ENCODE results near the gene MARK3.

MARK3 gene

DNA sequence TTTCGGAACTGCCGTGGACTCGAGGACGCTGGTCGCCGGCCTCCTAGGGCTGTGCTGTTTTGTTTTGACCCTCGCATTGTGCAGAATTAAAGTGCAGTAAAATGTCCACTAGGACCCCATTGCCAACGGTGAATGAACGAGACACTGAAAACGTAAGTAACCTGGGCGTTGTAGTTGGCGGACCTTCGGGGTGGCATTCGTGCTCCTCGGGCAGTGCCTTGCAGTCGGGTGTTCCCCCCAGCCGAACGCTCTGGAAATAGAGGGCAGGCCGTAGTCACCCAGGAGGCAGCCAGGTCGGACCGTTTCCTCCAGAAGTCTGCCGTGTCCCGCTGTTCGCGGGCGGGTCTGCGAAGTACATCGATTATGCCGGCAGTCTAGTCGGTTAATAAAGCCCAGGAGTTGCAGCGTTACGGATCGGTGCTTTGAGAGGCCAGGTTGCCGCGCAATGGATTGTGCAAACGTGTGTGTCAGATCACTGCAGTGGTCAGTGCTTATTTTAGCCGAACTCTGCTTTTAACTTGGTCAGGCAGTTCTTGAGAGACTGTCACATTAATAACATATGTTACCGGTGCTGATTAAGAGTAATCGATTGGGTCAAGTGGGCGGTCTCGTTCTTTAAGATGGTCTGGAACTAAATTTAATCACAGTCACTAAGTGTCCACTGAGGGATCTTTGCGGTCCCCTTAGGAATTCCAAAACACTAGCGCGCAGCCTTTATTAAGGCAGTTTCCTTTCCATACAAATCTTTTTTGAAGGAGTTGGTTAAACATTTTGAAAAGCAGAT lies 906 bp downstream of the MARK3 start:
- no peaks in the 10 kb centered on the region for H3K36me3 ChIP-seq (ENCODE audit: control insufficient read depth, insufficient read depth, low read length)
- peaks cover 10% of the 10 kb centered on the region for H3K4me1 ChIP-seq (ENCODE audit: control insufficient read depth, insufficient read depth, low read length)
- peak overlapping the region; percentile 82 for H3K9ac ChIP-seq (ENCODE audit: low read depth, low read length)
- H3K27ac ChIP-seq (ENCODE audit: low read depth, low read length), result peak overlapping the region; percentile 95
- H3K27me3 ChIP-seq (ENCODE audit: control insufficient read depth, insufficient read depth, low read length), result peaks cover 7% of the 10 kb centered on the region
- H3K9me3 ChIP-seq (ENCODE audit: control insufficient read depth, insufficient read depth, low read length), result no peaks in the 10 kb centered on the region
- H3K4me3 ChIP-seq (ENCODE audit: low read depth, low read length), result peak overlapping the region; percentile 97

DNA sequence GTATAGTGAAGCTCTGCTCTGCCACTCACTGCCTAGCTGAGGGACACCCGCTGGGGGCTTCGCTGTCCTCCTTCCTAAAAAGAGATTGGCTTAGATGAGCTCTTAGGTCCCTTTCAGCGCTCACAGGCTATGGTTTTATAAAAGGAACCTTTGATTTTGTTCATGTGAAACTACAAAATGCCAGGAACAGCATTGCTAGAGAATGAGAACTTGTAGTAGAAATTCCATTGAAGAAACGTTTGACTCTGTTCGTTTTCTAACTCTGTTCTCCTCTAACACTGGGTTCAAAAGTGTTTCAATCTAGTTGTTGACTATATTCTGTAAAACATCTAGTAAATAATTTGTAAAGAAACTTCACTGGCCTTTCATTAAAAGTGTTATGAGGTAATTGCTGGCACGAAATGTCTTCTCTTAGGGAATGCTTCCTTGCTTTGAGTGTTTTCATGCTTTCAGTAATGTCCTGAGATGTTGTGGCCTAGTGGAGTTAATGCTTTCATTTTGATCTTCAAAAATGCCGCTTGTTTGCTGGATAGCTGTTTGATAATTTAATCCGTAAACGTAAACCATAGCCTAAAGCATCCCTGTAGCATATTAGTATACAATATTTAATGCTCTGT lies 1.6 kb downstream of the MARK3 start:
- Histone ChIP-seq H3K4me1 (ENCODE audit: control insufficient read depth, insufficient read depth, low read length) (peaks cover 10% of the 10 kb centered on the region), H3K9me3 (ENCODE audit: control insufficient read depth, insufficient read depth, low read length) (no peaks in the 10 kb centered on the region), H3K4me3 (ENCODE audit: low read depth, low read length) (peak overlapping the region; percentile 97), H3K27me3 (ENCODE audit: control insufficient read depth, insufficient read depth, low read length) (peaks cover 7% of the 10 kb centered on the region), H3K36me3 (ENCODE audit: control insufficient read depth, insufficient read depth, low read length) (no peaks in the 10 kb centered on the region), H3K9ac (ENCODE audit: low read depth, low read length) (no peak overlapping the region), H3K27ac (ENCODE audit: low read depth, low read length) (no peak overlapping the region)

DNA sequence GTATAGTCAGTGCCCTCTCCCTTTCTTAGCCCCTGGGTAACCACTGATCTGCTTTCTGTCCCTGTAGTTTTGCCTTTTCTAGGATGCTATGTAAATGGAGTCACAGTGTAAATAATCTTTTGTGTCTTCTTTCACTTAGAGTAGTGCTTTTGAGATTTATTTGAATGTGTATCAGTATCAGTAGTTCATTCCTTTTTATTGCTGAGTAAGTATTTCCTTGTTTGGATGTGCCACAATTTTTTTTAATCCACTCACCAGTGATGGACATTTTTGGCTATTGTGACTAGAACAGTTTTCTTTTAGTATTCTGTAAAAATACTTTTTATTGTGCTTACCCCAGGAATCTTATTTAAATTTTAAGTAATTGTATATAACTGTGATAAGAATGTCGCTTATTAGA lies 3.4 kb downstream of the MARK3 start:
- Histone ChIP-seq H3K27ac (ENCODE audit: low read depth, low read length) (no peak overlapping the region), H3K4me1 (ENCODE audit: control insufficient read depth, insufficient read depth, low read length) (peaks cover 10% of the 10 kb centered on the region), H3K36me3 (ENCODE audit: control insufficient read depth, insufficient read depth, low read length) (no peaks in the 10 kb centered on the region), H3K9me3 (ENCODE audit: control insufficient read depth, insufficient read depth, low read length) (no peaks in the 10 kb centered on the region), H3K27me3 (ENCODE audit: control insufficient read depth, insufficient read depth, low read length) (peaks cover 7% of the 10 kb centered on the region), H3K4me3 (ENCODE audit: low read depth, low read length) (no peak overlapping the region), H3K9ac (ENCODE audit: low read depth, low read length) (no peak overlapping the region)

- H3K9ac ChIP-seq (ENCODE audit: low read depth, low read length), result no peak overlapping the region
- no peaks in the 10 kb centered on the region for H3K9me3 ChIP-seq (ENCODE audit: control insufficient read depth, insufficient read depth, low read length)
- no peaks in the 10 kb centered on the region for H3K27me3 ChIP-seq (ENCODE audit: control insufficient read depth, insufficient read depth, low read length)
- peaks cover 6% of the 10 kb centered on the region for H3K4me1 ChIP-seq (ENCODE audit: control insufficient read depth, insufficient read depth, low read length)
- H3K4me3 ChIP-seq (ENCODE audit: low read depth, low read length), result no peak overlapping the region
- no peaks in the 10 kb centered on the region for H3K36me3 ChIP-seq (ENCODE audit: control insufficient read depth, insufficient read depth, low read length)
- no peak overlapping the region for H3K27ac ChIP-seq (ENCODE audit: low read depth, low read length)
These were observed 5.4 kb downstream of the MARK3 start for GRCh38 chr14:103390605-103391004.

GRCh38 chr14:103391048-103391447 lies 5.8 kb downstream of the MARK3 start:
- Histone ChIP-seq H3K27ac (ENCODE audit: low read depth, low read length) (no peak overlapping the region), H3K4me3 (ENCODE audit: low read depth, low read length) (no peak overlapping the region), H3K9ac (ENCODE audit: low read depth, low read length) (no peak overlapping the region), H3K27me3 (ENCODE audit: control insufficient read depth, insufficient read depth, low read length) (no peaks in the 10 kb centered on the region), H3K36me3 (ENCODE audit: control insufficient read depth, insufficient read depth, low read length) (no peaks in the 10 kb centered on the region), H3K9me3 (ENCODE audit: control insufficient read depth, insufficient read depth, low read length) (no peaks in the 10 kb centered on the region), H3K4me1 (ENCODE audit: control insufficient read depth, insufficient read depth, low read length) (peaks cover 6% of the 10 kb centered on the region)

- H3K36me3 ChIP-seq (ENCODE audit: control insufficient read depth, insufficient read depth, low read length), result no peaks in the 10 kb centered on the region
- H3K4me3 ChIP-seq (ENCODE audit: low read depth, low read length), result no peak overlapping the region
- no peaks in the 10 kb centered on the region for H3K9me3 ChIP-seq (ENCODE audit: control insufficient read depth, insufficient read depth, low read length)
- no peaks in the 10 kb centered on the region for H3K27me3 ChIP-seq (ENCODE audit: control insufficient read depth, insufficient read depth, low read length)
- no peak overlapping the region for H3K9ac ChIP-seq (ENCODE audit: low read depth, low read length)
- no peak overlapping the region for H3K27ac ChIP-seq (ENCODE audit: low read depth, low read length)
- peaks cover 4% of the 10 kb centered on the region for H3K4me1 ChIP-seq (ENCODE audit: control insufficient read depth, insufficient read depth, low read length)
These were observed 6.9 kb downstream of the MARK3 start for GRCh38 chr14:103392106-103392505.

- Histone ChIP-seq H3K36me3 (ENCODE audit: control insufficient read depth, insufficient read depth, low read length) (no peaks in the 10 kb centered on the region), H3K4me1 (ENCODE audit: control insufficient read depth, insufficient read depth, low read length) (peaks cover 3% of the 10 kb centered on the region; the same call in 1 of the 2 replicates), H3K4me3 (ENCODE audit: low read depth, low read length) (no peak overlapping the region), H3K27ac (ENCODE audit: low read depth, low read length) (no peak overlapping the region), H3K9ac (ENCODE audit: low read depth, low read length) (no peak overlapping the region), H3K9me3 (ENCODE audit: control insufficient read depth, insufficient read depth, low read length) (no peaks in the 10 kb centered on the region), H3K27me3 (ENCODE audit: control insufficient read depth, insufficient read depth, low read length) (no peaks in the 10 kb centered on the region)
These were observed 7.4 kb downstream of the MARK3 start for GRCh38 chr14:103392572-103392971.

- Histone ChIP-seq H3K9ac (ENCODE audit: low read depth, low read length) (no peak overlapping the region), H3K4me1 (ENCODE audit: control insufficient read depth, insufficient read depth, low read length) (peaks cover 3% of the 10 kb centered on the region; the same call in 1 of the 2 replicates), H3K27ac (ENCODE audit: low read depth, low read length) (no peak overlapping the region)
These were observed 7.9 kb downstream of the MARK3 start for GRCh38 chr14:103393070-103393469.

DNA sequence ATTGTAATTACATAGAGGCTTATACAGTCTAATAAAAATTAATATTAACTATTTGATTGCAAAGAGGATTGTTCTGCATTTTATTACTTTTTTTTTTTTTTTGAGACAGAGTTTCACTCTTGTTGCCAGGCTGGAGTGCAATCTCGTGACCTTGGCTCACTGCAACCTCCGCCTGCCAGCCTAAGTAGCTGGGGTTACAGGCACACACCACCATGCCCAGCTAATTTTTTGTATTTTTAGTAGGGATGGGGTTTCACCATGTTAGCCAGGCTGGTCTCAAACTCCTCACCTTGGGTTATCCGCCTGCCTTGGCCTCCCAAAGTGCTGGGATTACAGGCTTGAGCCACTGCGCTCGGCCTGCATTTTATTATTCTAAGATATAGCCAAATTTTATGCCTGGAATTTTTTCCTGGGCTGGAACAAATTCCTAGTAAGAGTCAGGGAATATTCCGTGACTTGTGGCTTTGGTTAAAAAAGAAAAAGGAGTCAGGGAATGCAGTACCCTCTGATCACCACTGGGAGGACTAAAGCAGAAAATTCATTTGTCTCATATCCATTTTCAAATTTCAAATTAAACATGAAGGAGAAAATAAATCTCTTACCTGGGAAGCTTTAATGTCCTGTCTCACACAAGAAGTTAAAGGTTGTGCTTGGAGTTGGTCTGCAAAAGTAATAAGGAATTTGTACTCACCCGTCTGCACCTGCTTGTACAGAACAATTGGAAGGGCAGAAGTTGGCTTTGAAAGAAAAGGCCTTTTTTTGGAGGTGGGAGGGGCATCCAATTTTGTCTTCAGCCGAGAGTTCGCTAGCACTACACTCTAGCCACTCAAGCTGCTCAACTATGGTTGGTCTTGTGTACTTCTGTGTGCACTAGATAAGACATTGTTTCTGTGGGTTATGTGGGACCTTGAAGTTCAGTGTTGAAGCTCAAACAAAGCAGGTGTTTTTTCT lies 8.7 kb downstream of the MARK3 start:
- no peak overlapping the region for H3K4me3 ChIP-seq (ENCODE audit: low read depth, low read length)
- H3K27ac ChIP-seq (ENCODE audit: low read depth, low read length), result peak overlapping the region; percentile 24
- no peak overlapping the region for H3K9ac ChIP-seq (ENCODE audit: low read depth, low read length)
- H3K4me1 ChIP-seq (ENCODE audit: control insufficient read depth, insufficient read depth, low read length), result peaks cover 3% of the 10 kb centered on the region; the same call in 1 of the 2 replicates
- no peaks in the 10 kb centered on the region for H3K27me3 ChIP-seq (ENCODE audit: control insufficient read depth, insufficient read depth, low read length)
- H3K36me3 ChIP-seq (ENCODE audit: control insufficient read depth, insufficient read depth, low read length), result no peaks in the 10 kb centered on the region
- H3K9me3 ChIP-seq (ENCODE audit: control insufficient read depth, insufficient read depth, low read length), result no peaks in the 10 kb centered on the region

More at GRCh38 chr14:103393070-103393469, 7.9 kb downstream of the MARK3 start:
- Histone ChIP-seq H3K4me3 (ENCODE audit: low read depth, low read length) (no peak overlapping the region), H3K36me3 (ENCODE audit: control insufficient read depth, insufficient read depth, low read length) (no peaks in the 10 kb centered on the region), H3K9me3 (ENCODE audit: control insufficient read depth, insufficient read depth, low read length) (no peaks in the 10 kb centered on the region), H3K27me3 (ENCODE audit: control insufficient read depth, insufficient read depth, low read length) (no peaks in the 10 kb centered on the region)

- Histone ChIP-seq H3K9me3 (ENCODE audit: control insufficient read depth, insufficient read depth, low read length) (no peaks in the 10 kb centered on the region), H3K4me3 (ENCODE audit: low read depth, low read length) (no peak overlapping the region), H3K9ac (ENCODE audit: low read depth, low read length) (no peak overlapping the region), H3K27me3 (ENCODE audit: control insufficient read depth, insufficient read depth, low read length) (no peaks in the 10 kb centered on the region), H3K27ac (ENCODE audit: low read depth, low read length) (no peak overlapping the region), H3K4me1 (ENCODE audit: control insufficient read depth, insufficient read depth, low read length) (peaks cover 3% of the 10 kb centered on the region; the same call in 1 of the 2 replicates), H3K36me3 (ENCODE audit: control insufficient read depth, insufficient read depth, low read length) (no peaks in the 10 kb centered on the region)
These were observed 10.0 kb downstream of the MARK3 start for GRCh38 chr14:103395244-103395643.

Measured in HUES48 (cell line).